Measurements from ENCODE around the gene CFAP97.

The CFAP97 gene

GRCh38 chr4:185237175-185237574 is 33.4 kb upstream of the CFAP97 start:
- Histone ChIP-seq H3K4me1 (ENCODE audit: low read length) (no peaks in the 10 kb centered on the region), H3F3A (ENCODE audit: insufficient read depth, low read length) (no peaks in the 10 kb centered on the region), H3K79me2 (ENCODE audit: low read length) (peaks cover 76% of the 10 kb centered on the region), H3K9ac (ENCODE audit: low read length) (no peak overlapping the region), H3K9me3 (replicated peaks; ENCODE audit: insufficient read depth, low read length) (no peaks in the 10 kb centered on the region), H4K20me1 (ENCODE audit: insufficient read depth, low read length) (no peaks in the 10 kb centered on the region), H3K4me2 (ENCODE audit: low read depth, low read length) (no peak overlapping the region), H3K4me3 (ENCODE audit: low read length) (no peak overlapping the region), H3K9me2 (replicated peaks; ENCODE audit: insufficient read depth, low read length) (no peaks in the 10 kb centered on the region), H3K27me3 (replicated peaks; ENCODE audit: insufficient read depth, low read length) (no peaks in the 10 kb centered on the region), H3K27ac (ENCODE audit: low read length) (no peak overlapping the region), H3K36me3 (replicated peaks; ENCODE audit: insufficient read depth, low read length) (no peaks in the 10 kb centered on the region), H2AFZ (ENCODE audit: low read length) (no peak overlapping the region)
- TF ChIP-seq EZH2 (optimal IDR thresholded peaks at IDR 0.05; ENCODE audit: low read depth, low read length) (no peak), EZH2phosphoT487 (IDR thresholded peaks at IDR 0.05; ENCODE audit: low read length) (no peak), CTCF (IDR thresholded peaks at IDR 0.05; ENCODE audit: low read length) (no peak)
- DNase-seq, result no peak

- H3K27me3 ChIP-seq (replicated peaks; ENCODE audit: insufficient read depth, low read length), result no peaks in the 10 kb centered on the region
- H4K20me1 ChIP-seq (ENCODE audit: insufficient read depth, low read length), result no peaks in the 10 kb centered on the region
- H3K27ac ChIP-seq (ENCODE audit: low read length), result no peak overlapping the region
- no peak overlapping the region for H2AFZ ChIP-seq (ENCODE audit: low read length)
- H3K4me3 ChIP-seq (ENCODE audit: low read length), result no peak overlapping the region
- TF ChIP-seq EZH2phosphoT487 (IDR thresholded peaks at IDR 0.05; ENCODE audit: low read length) (no peak), EZH2 (optimal IDR thresholded peaks at IDR 0.05; ENCODE audit: low read depth, low read length) (no peak), CTCF (IDR thresholded peaks at IDR 0.05; ENCODE audit: low read length) (no peak)
- H3K4me2 ChIP-seq (ENCODE audit: low read depth, low read length), result no peak overlapping the region
- no peaks in the 10 kb centered on the region for H3K9me2 ChIP-seq (replicated peaks; ENCODE audit: insufficient read depth, low read length)
- no peaks in the 10 kb centered on the region for H3K4me1 ChIP-seq (ENCODE audit: low read length)
- no peak for DNase-seq
- H3F3A ChIP-seq (ENCODE audit: insufficient read depth, low read length), result no peaks in the 10 kb centered on the region
- H3K36me3 ChIP-seq (replicated peaks; ENCODE audit: insufficient read depth, low read length), result no peaks in the 10 kb centered on the region
- peaks cover 78% of the 10 kb centered on the region for H3K79me2 ChIP-seq (ENCODE audit: low read length)
- H3K9me3 ChIP-seq (replicated peaks; ENCODE audit: insufficient read depth, low read length), result no peaks in the 10 kb centered on the region
- no peak overlapping the region for H3K9ac ChIP-seq (ENCODE audit: low read length)
Observed at GRCh38 chr4:185235843-185236503, 32.2 kb upstream of the CFAP97 start.

- Histone ChIP-seq H3K79me2 (ENCODE audit: low read length) (peaks cover 84% of the 10 kb centered on the region), H3K27me3 (replicated peaks; ENCODE audit: insufficient read depth, low read length) (no peaks in the 10 kb centered on the region), H3K4me2 (ENCODE audit: low read depth, low read length) (no peak overlapping the region), H3K9ac (ENCODE audit: low read length) (no peak overlapping the region), H3K27ac (ENCODE audit: low read length) (no peak overlapping the region), H3K4me3 (ENCODE audit: low read length) (no peak overlapping the region), H4K20me1 (ENCODE audit: insufficient read depth, low read length) (no peaks in the 10 kb centered on the region), H3F3A (ENCODE audit: insufficient read depth, low read length) (no peaks in the 10 kb centered on the region), H3K36me3 (replicated peaks; ENCODE audit: insufficient read depth, low read length) (no peaks in the 10 kb centered on the region), H3K9me2 (replicated peaks; ENCODE audit: insufficient read depth, low read length) (no peaks in the 10 kb centered on the region), H2AFZ (ENCODE audit: low read length) (no peak overlapping the region), H3K4me1 (ENCODE audit: low read length) (no peaks in the 10 kb centered on the region), H3K9me3 (replicated peaks; ENCODE audit: insufficient read depth, low read length) (no peaks in the 10 kb centered on the region)
- DNase-seq, result no peak
- TF ChIP-seq EZH2 (optimal IDR thresholded peaks at IDR 0.05; ENCODE audit: low read depth, low read length) (no peak), CTCF (IDR thresholded peaks at IDR 0.05; ENCODE audit: low read length) (no peak), EZH2phosphoT487 (IDR thresholded peaks at IDR 0.05; ENCODE audit: low read length) (no peak)
Observed at GRCh38 chr4:185235119-185235842, 31.5 kb upstream of the CFAP97 start.
